IMR-90 (cell line): ENCODE results near the gene EEIG2. TPM values are rescaled to one million over a fixed set of nuclear protein-coding genes. Genes with fewer than 3 reads are reported as not detected.

Experiments used
- ATAC-seq: fragments of 200-7000 bp; cut with Tn5 transposase; 2 replicates; pipeline ENCODE4 v1.9.1; 2020; ENCODE audit warnings: low read depth, mild to moderate bottlenecking, moderate library complexity
- BruUV-seq: library from RNA; stranded (reverse); fragments of 400-500 nt; replicated peaks from 2 replicates; lab custom pipeline; 2021; lab: Mats Ljungman, UMichigan
- CTCF ChIA-PET: fragments of 300-600 bp; formaldehyde crosslinking; extraction: SDS; loops from one replicate; lab custom pipeline; 2021; ENCODE audit warnings: antibody characterized with exemption; lab: Yijun Ruan, JAX
- POLR2A ChIA-PET: fragments of 300-600 bp; sonication (Branson Sonifier 250); formaldehyde crosslinking; loops from one replicate; lab custom pipeline; 2022; ENCODE audit warnings: antibody characterized with exemption; ENCODE audit not compliant: unreplicated experiment; lab: Charles Lee
- DNase-seq: peaks from one replicate; pipeline ENCODE4 v3.0.0; 2013
- H2AFZ ChIP-seq: replicated peaks from 2 replicates; pipeline ENCODE3; 2013; ENCODE audit warnings: low read length, mild to moderate bottlenecking; ENCODE audit not compliant: poor library complexity
- H2AK5ac ChIP-seq: 2 replicates; pipeline ENCODE4 v1.6.1; 2013; ENCODE audit warnings: low read depth, low read length, inconsistent platforms
- H2AK9ac ChIP-seq: replicated peaks from 2 replicates; pipeline ENCODE3; 2013; ENCODE audit warnings: mild to moderate bottlenecking, low read depth, low read length, moderate library complexity; ENCODE audit not compliant: poor library complexity
- H2BK120ac ChIP-seq: 2 replicates; pipeline ENCODE4 v1.6.1; 2013; ENCODE audit warnings: low read depth, low read length, inconsistent platforms
- H2BK15ac ChIP-seq: 3 replicates; pipeline ENCODE4 v1.6.1; 2013; ENCODE audit warnings: low read depth, low read length, inconsistent platforms
- H2BK20ac ChIP-seq: 2 replicates; pipeline ENCODE4 v1.6.1; 2013; ENCODE audit warnings: low read depth, mild to moderate bottlenecking, inconsistent platforms, low read length, moderate library complexity
- H2BK5ac ChIP-seq: 2 replicates; pipeline ENCODE4 v1.6.1; 2013; ENCODE audit warnings: mild to moderate bottlenecking, low read depth, low read length, inconsistent platforms; ENCODE audit not compliant: poor library complexity, severe bottlenecking
- H3K14ac ChIP-seq: replicated peaks from 2 replicates; pipeline ENCODE4 v1.6.1; 2013; ENCODE audit warnings: low read depth, low read length, inconsistent platforms
- H3K18ac ChIP-seq: 2 replicates; pipeline ENCODE4 v1.6.1; 2013; ENCODE audit warnings: low read depth, low read length, control low read depth
- H3K23ac ChIP-seq: 2 replicates; pipeline ENCODE4 v1.6.1; 2013; ENCODE audit warnings: low read depth, low read length, inconsistent platforms
- H3K27ac ChIP-seq: 2 replicates; pipeline ENCODE4 v1.5.1; 2013; ENCODE audit warnings: mild to moderate bottlenecking, control low read depth, low read length; ENCODE audit not compliant: insufficient read depth
- H3K27me3 ChIP-seq: 2 replicates; pipeline ENCODE4 v1.6.1; 2013; ENCODE audit warnings: low read length; ENCODE audit not compliant: control insufficient read depth, insufficient read depth
- H3K36me3 ChIP-seq: 2 replicates; pipeline ENCODE4 v1.6.1; 2013; ENCODE audit warnings: low read length, mixed read lengths; ENCODE audit not compliant: control insufficient read depth, insufficient read depth
- H3K4ac ChIP-seq: 2 replicates; pipeline ENCODE4 v1.6.1; 2013; ENCODE audit warnings: low read depth, low read length, inconsistent platforms
- H3K4me1 ChIP-seq: 2 replicates; pipeline ENCODE4 v1.6.1; 2013; ENCODE audit warnings: low read length, mixed read lengths; ENCODE audit not compliant: control insufficient read depth, insufficient read depth
- H3K4me2 ChIP-seq: 2 replicates; pipeline ENCODE4 v1.6.1; 2013; ENCODE audit warnings: low read depth, mild to moderate bottlenecking, control low read depth, low read length, moderate library complexity
- H3K4me3 ChIP-seq: 2 replicates; pipeline ENCODE4 v1.5.1; 2013; ENCODE audit warnings: low read depth, mild to moderate bottlenecking, control low read depth, low read length, moderate library complexity; ENCODE audit not compliant: insufficient read depth
- H3K56ac ChIP-seq: 2 replicates; pipeline ENCODE4 v1.6.1; 2013; ENCODE audit warnings: low read length, inconsistent platforms; ENCODE audit not compliant: insufficient read depth; ENCODE audit errors: extremely low read depth
- H3K79me1 ChIP-seq, 2 experiments: 2 replicates each; pipeline ENCODE4 v1.6.1; 2013; ENCODE audit warnings: low read length in 2 of 2, inconsistent platforms in 1 of 2, low read depth in 1 of 2
- H3K9ac ChIP-seq: 2 replicates; pipeline ENCODE4 v1.6.1; 2013; ENCODE audit warnings: low read depth, low read length, control low read depth
- H3K9me1 ChIP-seq: 2 replicates; pipeline ENCODE4 v1.6.1; 2013; ENCODE audit warnings: low read length, inconsistent platforms; ENCODE audit not compliant: insufficient read depth
- H3K9me3 ChIP-seq: 2 replicates; pipeline ENCODE4 v1.6.1; 2013; ENCODE audit warnings: low read length; ENCODE audit not compliant: control insufficient read depth, insufficient read depth
- H4K20me1 ChIP-seq: 2 replicates; pipeline ENCODE4 v1.6.1; 2013; ENCODE audit warnings: low read length, inconsistent platforms; ENCODE audit not compliant: insufficient read depth
- H4K5ac ChIP-seq: 2 replicates; pipeline ENCODE4 v1.6.1; 2013; ENCODE audit warnings: mild to moderate bottlenecking, low read depth, low read length, control low read depth
- H4K8ac ChIP-seq, 2 experiments: 2 replicates each; pipeline ENCODE4 v1.6.1; 2013; ENCODE audit warnings: low read depth in 2 of 2, low read length in 2 of 2, control low read depth in 1 of 2, inconsistent platforms in 1 of 2
- H4K91ac ChIP-seq: 2 replicates; pipeline ENCODE4 v1.6.1; 2013; ENCODE audit warnings: low read depth, low read length, inconsistent platforms; ENCODE audit not compliant: insufficient read depth
- CHD1 ChIP-seq: IDR thresholded peaks from 2 replicates; pipeline ENCODE4 v1.6.1; 2012; ENCODE audit warnings: low read depth, low read length, improper control_type of control experiment
- FOS ChIP-seq: fragments of 150-350 bp; IDR thresholded peaks from 2 replicates; pipeline ENCODE4 v1.6.1; 2016; ENCODE audit warnings: low read depth, low read length
- MAFK ChIP-seq: IDR thresholded peaks from 2 replicates; pipeline ENCODE4 v1.6.1; 2012; ENCODE audit warnings: low read depth, low read length, improper control_type of control experiment
- MAZ ChIP-seq: IDR thresholded peaks from 2 replicates; pipeline ENCODE4 v1.6.1; 2012; ENCODE audit warnings: low read depth, mild to moderate bottlenecking, low read length, improper control_type of control experiment, moderate library complexity, borderline replicate concordance
- NFE2L2 ChIP-seq: fragments of 150-350 bp; IDR thresholded peaks from 2 replicates; pipeline ENCODE4 v1.6.1; 2016; ENCODE audit warnings: low read depth, mild to moderate bottlenecking, low read length
- POLR2A ChIP-seq: IDR thresholded peaks from 2 replicates; pipeline ENCODE4 v1.6.1; 2012; ENCODE audit warnings: mild to moderate bottlenecking, low read depth, low read length
- RAD21 ChIP-seq: IDR thresholded peaks from 2 replicates; pipeline ENCODE4 v1.6.1; 2012; ENCODE audit warnings: low read length, improper control_type of control experiment
- RCOR1 ChIP-seq: IDR thresholded peaks from 2 replicates; pipeline ENCODE4 v1.6.1; 2012; ENCODE audit warnings: mild to moderate bottlenecking, low read length, improper control_type of control experiment; ENCODE audit not compliant: insufficient replicate concordance
- SMC3 ChIP-seq: fragments of 150-350 bp; IDR thresholded peaks from 2 replicates; pipeline ENCODE4 v1.6.1; 2016; ENCODE audit warnings: low read depth, mild to moderate bottlenecking, antibody characterized with exemption, low read length, moderate library complexity
- WGBS, 2 experiments: methylation state at CpG; one replicate each; pipeline versions ENCODE4 v1.1.5 to v1.1.7; 2013; ENCODE audit warnings: missing lambda C conversion rate in 2 of 2; ENCODE audit not compliant: insufficient read length in 1 of 2; ENCODE audit errors: extremely low coverage in 2 of 2; 5-methylcytosine and 5-hydroxymethylcytosine counted together
- dilution Hi-C: fragments of 300-500 bp; cut with HindIII; formaldehyde crosslinking; loops from one replicate; pipeline ENCODE4 v1.14.3; 2018; ENCODE audit warnings: low sequenced_read_pairs; ENCODE audit not compliant: unreplicated experiment
- in situ Hi-C: fragments of 300-500 bp; cut with MboI; formaldehyde crosslinking; loops from 3 replicates; pipeline ENCODE4 v1.14.3; 2019; ENCODE audit warnings: low sequenced_read_pairs, inconsistent platforms, mixed read lengths
- intact Hi-C: fragments of 100-400 bp; cut with micrococcal nuclease; formaldehyde crosslinking; loops from 2 replicates; pipeline ENCODE4 v1.10.0; 2022
- polyA plus RNA-seq, 3 experiments: library from polyadenylated mRNA; depleted of rRNA; stranded (reverse); fragments of >200 nt; gene quantifications; 2 replicates each; pipeline ENCODE4 v1.2.3, GENCODE V29; 2012; ENCODE audit warnings: low replicate concordance in 1 of 3
- total RNA-seq: library from RNA; depleted of rRNA; stranded (reverse); fragments of >200 nt; gene quantifications from 2 replicates; pipeline ENCODE4 v1.2.3, GENCODE V29; 2012
- TF ChIP-seq, protein P1 (sequence below): fragments of 150-350 bp; IDR thresholded peaks from 2 replicates; pipeline ENCODE4 v1.6.1; 2016; ENCODE audit warnings: low read depth, mild to moderate bottlenecking, low read length, moderate library complexity, borderline replicate concordance
- TF ChIP-seq, protein P2 (sequence below): fragments of 150-350 bp; IDR thresholded peaks from 2 replicates; pipeline ENCODE4 v1.6.1; 2017; ENCODE audit warnings: mild to moderate bottlenecking, antibody characterized with exemption, low read length, low read depth
- TF ChIP-seq, protein P3 (sequence below): conservative IDR thresholded peaks from 2 replicates; pipeline ENCODE4 v1.5.1; 2012; ENCODE audit warnings: mild to moderate bottlenecking, low read depth, low read length, improper control_type of control experiment

Gene EEIG2
- total and polyA plus RNA-seq, 2 of the 4 experiments (the other 2 are of a cell fraction): 1.7 to 4.8 TPM

DNA sequence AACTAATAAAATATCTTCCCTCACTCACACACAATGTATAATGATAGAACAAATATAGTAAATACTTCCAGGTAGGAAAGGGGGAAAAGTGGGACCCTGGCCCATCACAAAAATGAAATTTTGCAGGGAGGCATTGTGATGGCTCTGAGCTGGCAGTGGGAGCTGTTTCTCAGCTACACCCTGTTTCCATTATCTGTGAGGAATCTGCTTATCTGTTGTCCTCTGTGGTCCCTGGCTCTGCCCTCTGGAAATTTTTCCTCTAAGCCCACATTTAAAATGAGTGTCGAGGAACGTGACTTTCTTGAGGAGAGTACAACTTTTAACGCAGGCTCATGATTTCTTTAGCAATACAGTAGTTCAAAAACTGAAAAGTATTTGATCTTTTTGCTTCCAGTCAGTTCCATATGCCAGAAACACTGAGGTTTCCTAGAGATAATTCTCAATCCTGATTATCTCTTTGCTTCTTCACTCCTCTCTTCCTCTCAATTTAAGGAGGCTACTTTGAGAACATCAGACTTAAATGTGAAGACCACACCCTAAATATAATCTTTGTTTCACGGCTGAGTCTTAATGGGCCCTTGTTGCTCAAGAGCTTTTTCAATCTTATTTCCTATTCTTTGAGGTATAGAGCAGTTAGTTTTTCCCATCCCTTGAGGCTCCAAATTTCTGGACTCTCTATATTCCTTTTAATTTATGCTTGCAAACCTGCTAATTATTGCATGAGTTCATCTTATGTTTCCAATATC is 5.0 kb upstream of the EEIG2 start:
- in situ Hi-C loops: no loop called here
- no peak overlapping the region for H2AFZ ChIP-seq
- no CpG with 5 or more reads among the region's 4 CpGs for WGBS, 2 experiments
- no peaks in the 10 kb centered on the region for H4K20me1 ChIP-seq
- no peak overlapping the region for H2BK15ac ChIP-seq
- CTCF ChIA-PET: no interaction called here
- H4K8ac ChIP-seq: no peak overlapping the region
- TF ChIP-seq MAZ (no peak), SMC3 (no peak), NFE2L2 (no peak), RAD21 (no peak), MAFK (no peak), POLR2A (no peak), CHD1 (no peak), RCOR1 (no peak), FOS (no peak)
- TF ChIP-seq, protein P1, sequence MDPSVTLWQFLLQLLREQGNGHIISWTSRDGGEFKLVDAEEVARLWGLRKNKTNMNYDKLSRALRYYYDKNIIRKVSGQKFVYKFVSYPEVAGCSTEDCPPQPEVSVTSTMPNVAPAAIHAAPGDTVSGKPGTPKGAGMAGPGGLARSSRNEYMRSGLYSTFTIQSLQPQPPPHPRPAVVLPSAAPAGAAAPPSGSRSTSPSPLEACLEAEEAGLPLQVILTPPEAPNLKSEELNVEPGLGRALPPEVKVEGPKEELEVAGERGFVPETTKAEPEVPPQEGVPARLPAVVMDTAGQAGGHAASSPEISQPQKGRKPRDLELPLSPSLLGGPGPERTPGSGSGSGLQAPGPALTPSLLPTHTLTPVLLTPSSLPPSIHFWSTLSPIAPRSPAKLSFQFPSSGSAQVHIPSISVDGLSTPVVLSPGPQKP: no peak
- TF ChIP-seq, protein P2, sequence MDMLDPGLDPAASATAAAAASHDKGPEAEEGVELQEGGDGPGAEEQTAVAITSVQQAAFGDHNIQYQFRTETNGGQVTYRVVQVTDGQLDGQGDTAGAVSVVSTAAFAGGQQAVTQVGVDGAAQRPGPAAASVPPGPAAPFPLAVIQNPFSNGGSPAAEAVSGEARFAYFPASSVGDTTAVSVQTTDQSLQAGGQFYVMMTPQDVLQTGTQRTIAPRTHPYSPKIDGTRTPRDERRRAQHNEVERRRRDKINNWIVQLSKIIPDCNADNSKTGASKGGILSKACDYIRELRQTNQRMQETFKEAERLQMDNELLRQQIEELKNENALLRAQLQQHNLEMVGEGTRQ: no peak
- TF ChIP-seq, protein P3, sequence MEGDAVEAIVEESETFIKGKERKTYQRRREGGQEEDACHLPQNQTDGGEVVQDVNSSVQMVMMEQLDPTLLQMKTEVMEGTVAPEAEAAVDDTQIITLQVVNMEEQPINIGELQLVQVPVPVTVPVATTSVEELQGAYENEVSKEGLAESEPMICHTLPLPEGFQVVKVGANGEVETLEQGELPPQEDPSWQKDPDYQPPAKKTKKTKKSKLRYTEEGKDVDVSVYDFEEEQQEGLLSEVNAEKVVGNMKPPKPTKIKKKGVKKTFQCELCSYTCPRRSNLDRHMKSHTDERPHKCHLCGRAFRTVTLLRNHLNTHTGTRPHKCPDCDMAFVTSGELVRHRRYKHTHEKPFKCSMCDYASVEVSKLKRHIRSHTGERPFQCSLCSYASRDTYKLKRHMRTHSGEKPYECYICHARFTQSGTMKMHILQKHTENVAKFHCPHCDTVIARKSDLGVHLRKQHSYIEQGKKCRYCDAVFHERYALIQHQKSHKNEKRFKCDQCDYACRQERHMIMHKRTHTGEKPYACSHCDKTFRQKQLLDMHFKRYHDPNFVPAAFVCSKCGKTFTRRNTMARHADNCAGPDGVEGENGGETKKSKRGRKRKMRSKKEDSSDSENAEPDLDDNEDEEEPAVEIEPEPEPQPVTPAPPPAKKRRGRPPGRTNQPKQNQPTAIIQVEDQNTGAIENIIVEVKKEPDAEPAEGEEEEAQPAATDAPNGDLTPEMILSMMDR: no peak
- H2AK5ac ChIP-seq: no peak overlapping the region
- no peak overlapping the region for H4K91ac ChIP-seq
- H3K18ac ChIP-seq: no peak overlapping the region
- no peak overlapping the region for H3K4ac ChIP-seq
- H3K79me1 ChIP-seq: no peaks in the 10 kb centered on the region
- H3K27ac ChIP-seq: no peak overlapping the region
- POLR2A ChIA-PET: no interaction called here
- H3K4me2 ChIP-seq: no peak overlapping the region
- no peak overlapping the region for H2BK5ac ChIP-seq
- no peak overlapping the region for H2BK20ac ChIP-seq
- no peak overlapping the region for H3K14ac ChIP-seq
- H3K36me3 ChIP-seq: no peaks in the 10 kb centered on the region
- H2BK120ac ChIP-seq: no peak overlapping the region
- H3K9ac ChIP-seq: no peak overlapping the region
- H3K56ac ChIP-seq: no peak overlapping the region
- H3K4me3 ChIP-seq: no peak overlapping the region
- DNase-seq (no peak), ATAC-seq (no peak)
- H3K9me1 ChIP-seq: no peaks in the 10 kb centered on the region
- BruUV-seq: no TSS peak
- no peaks in the 10 kb centered on the region for H3K4me1 ChIP-seq
- intact Hi-C loops: loop anchor here (5.0 kb wide), 1 partner anchor 42 kb away; no protein-coding TSS in a partner anchor
- no peaks in the 10 kb centered on the region for H3K9me3 ChIP-seq
- H3K27me3 ChIP-seq: peaks cover 3% of the 10 kb centered on the region
- H2AK9ac ChIP-seq: no peak overlapping the region
- no peak overlapping the region for H4K5ac ChIP-seq
- dilution Hi-C loops: no loop called here
- no peak overlapping the region for H3K23ac ChIP-seq
